Measurements from ENCODE around the gene NIPA2. TPM values are rescaled to one million over a fixed set of nuclear protein-coding genes. Genes with fewer than 3 reads are reported as not detected.

The NIPA2 gene
- total RNA-seq, 1 experiment from 2014 or later = 77.9 TPM

GRCh38 chr15:22856659-22857058 lies 18.2 kb downstream of the NIPA2 start:
- no peak overlapping the region for H2BK120ac ChIP-seq (ENCODE audit: low read depth, low read length, poor library complexity, severe bottlenecking)
- H3K79me2 ChIP-seq (ENCODE audit: insufficient read depth, low read length) = no peaks in the 10 kb centered on the region
- H2BK15ac ChIP-seq (ENCODE audit: low read depth, low read length) = no peak overlapping the region
- Mint-ChIP-seq H3K36me3 (ENCODE audit: insufficient read depth in 1 of 3, low read depth in 3 of 3) (peaks cover 50 to 81% (median 64%) of the 10 kb centered on the region in 3 experiments), H3K27me3 (ENCODE audit: low read depth) (no peaks in the 10 kb centered on the region), H3K9me3 (no peaks in the 10 kb centered on the region), H3K27ac (no peak overlapping the region), H3K4me3 (no peak overlapping the region), H3K4me1 (no peaks in the 10 kb centered on the region)
- H3K4me2 ChIP-seq (ENCODE audit: insufficient read depth, insufficient read length, low read length) = no peak overlapping the region
- H4K5ac ChIP-seq (ENCODE audit: insufficient read length, low read depth, low read length) = no peak overlapping the region
- no peak overlapping the region for H2BK12ac ChIP-seq (ENCODE audit: insufficient read length, low read depth, low read length)
- no peak overlapping the region for H3K14ac ChIP-seq (ENCODE audit: insufficient read depth, low read length)
- no peak for DNase-seq
- no peak overlapping the region for H3K9ac ChIP-seq (ENCODE audit: extremely low read depth, insufficient read length, low read length)
- WGBS (ENCODE audit: extremely low coverage, insufficient read length, low lambda C conversion rate) = no CpG with 5 or more reads among the region's 1 CpG
- no peaks in the 10 kb centered on the region for H3K9me3 ChIP-seq (ENCODE audit: control insufficient read depth, low read depth, low read length)
- no peak overlapping the region for H3K27ac ChIP-seq (ENCODE audit: insufficient read length, low read depth, low read length)
- no peak for TF ChIP-seq CTCF (conservative IDR thresholded peaks at IDR 0.05)
- no peak overlapping the region for H2BK20ac ChIP-seq (ENCODE audit: low read depth, low read length, poor library complexity, severe bottlenecking)
- H2BK5ac ChIP-seq (ENCODE audit: insufficient read length, low read length) = no peak overlapping the region
- H3K4ac ChIP-seq (ENCODE audit: low read depth, low read length) = no peak overlapping the region
- no peak overlapping the region for H3K56ac ChIP-seq (ENCODE audit: insufficient read length, low read depth, low read length)
- no peaks in the 10 kb centered on the region for H3K23me2 ChIP-seq (ENCODE audit: insufficient read length, low read depth, low read length, poor library complexity, severe bottlenecking)
- H3T11ph ChIP-seq (ENCODE audit: low read length) = no peak overlapping the region
- no peaks in the 10 kb centered on the region for H3K4me1 ChIP-seq (ENCODE audit: insufficient read depth, low read length)
- H3K27me3 ChIP-seq (ENCODE audit: insufficient read depth, low read length) = no peaks in the 10 kb centered on the region
- no peak overlapping the region for H4K91ac ChIP-seq (ENCODE audit: insufficient read length, low read depth, low read length)
- H3K18ac ChIP-seq (ENCODE audit: insufficient read length, low read depth, low read length) = no peak overlapping the region
- no peak overlapping the region for H2AK5ac ChIP-seq (ENCODE audit: insufficient read length, low read length)
- H3K79me1 ChIP-seq (ENCODE audit: insufficient read depth, low read depth, low read length, poor library complexity, severe bottlenecking) = no peaks in the 10 kb centered on the region
- H2AFZ ChIP-seq (ENCODE audit: low read length) = no peak overlapping the region
- H4K20me1 ChIP-seq (ENCODE audit: control insufficient read depth, insufficient read depth, insufficient read length) = no peaks in the 10 kb centered on the region
- no peak overlapping the region for H4K8ac ChIP-seq (replicated peaks; ENCODE audit: insufficient read length, low read depth, low read length)
- H3K23ac ChIP-seq (ENCODE audit: insufficient read length, low read depth, low read length) = no peak overlapping the region

All from H9 (cell line).